ENCODE results near the gene TOPORS.

GRCh38 chr9:32554591-32554990 is 2.2 kb upstream of the TOPORS start:
- no peak for TF ChIP-seq CTCF (IDR thresholded peaks at IDR 0.05)
- TF ChIP-seq POLR2A (IDR thresholded peaks at IDR 0.05), result no peak
- TF ChIP-seq POLR2AphosphoS5 (IDR thresholded peaks at IDR 0.05), result no peak
